WTC11 (cell line): ENCODE results near the gene LARGE1. TPM values are rescaled to one million over a fixed set of nuclear protein-coding genes. Genes with fewer than 3 reads are reported as not detected.

Experiments
- ATAC-seq: fragments of 200-7000 bp; cut with Tn5 transposase; 2 replicates; pipeline ENCODE4 v1.10.0; 2021; ENCODE audit warnings: mild to moderate bottlenecking, moderate library complexity
- CTCF ChIA-PET: fragments of 300-600 bp; sonication (Branson Sonifier 250); formaldehyde crosslinking; loops from one replicate; lab custom pipeline; 2021; ENCODE audit warnings: antibody characterized with exemption; lab: Charles Lee
- POLR2A ChIA-PET: fragments of 350-600 bp; sonication (Branson Sonifier 250); formaldehyde crosslinking; loops from one replicate; lab custom pipeline; 2021; ENCODE audit warnings: antibody characterized with exemption; lab: Charles Lee
- DNase-seq: peaks from one replicate; pipeline ENCODE4 v3.0.0; 2021; ENCODE audit warnings: low spot score
- H3K27ac Mint-ChIP-seq: 2 replicates; pipeline ENCODE4 v1.8.0; 2021; ENCODE audit warnings: mixed read lengths
- H3K27me3 Mint-ChIP-seq: 2 replicates; pipeline ENCODE4 v1.8.0; 2021; ENCODE audit warnings: low read depth, mild to moderate bottlenecking, moderate library complexity, mixed read lengths
- H3K36me3 Mint-ChIP-seq: 2 replicates; pipeline ENCODE4 v1.8.0; 2021; ENCODE audit warnings: mixed read lengths
- H3K4me1 Mint-ChIP-seq: 2 replicates; pipeline ENCODE4 v1.8.0; 2022; ENCODE audit warnings: mixed read lengths
- H3K4me3 Mint-ChIP-seq: 2 replicates; pipeline ENCODE4 v1.8.0; 2021; ENCODE audit warnings: mild to moderate bottlenecking, moderate library complexity, mixed read lengths
- H3K9me3 Mint-ChIP-seq: 2 replicates; pipeline ENCODE4 v1.8.0; 2021; ENCODE audit warnings: mixed read lengths
- ATF1 ChIP-seq: sonication (generic); formaldehyde crosslinking; IDR thresholded peaks from 2 replicates; pipeline ENCODE4 v1.8.1; 2023; ENCODE audit warnings: mild to moderate bottlenecking, moderate library complexity, missing genetic modification reagents
- ATF3 ChIP-seq: sonication (generic); formaldehyde crosslinking; conservative IDR thresholded peaks from 2 replicates; pipeline ENCODE4 v1.8.1; 2022; ENCODE audit warnings: mild to moderate bottlenecking, missing genetic modification reagents
- ELF4 ChIP-seq: sonication (generic); formaldehyde crosslinking; IDR thresholded peaks from 2 replicates; pipeline ENCODE4 v1.8.1; 2022; ENCODE audit warnings: low read depth, mild to moderate bottlenecking, moderate library complexity, missing genetic modification reagents
- GRHL2 ChIP-seq: fragments of 250-450 bp; sonication (Bioruptor Pico); IDR thresholded peaks from 2 replicates; pipeline ENCODE4 v1.8.0; 2022; ENCODE audit warnings: mild to moderate bottlenecking, moderate library complexity; ENCODE audit not compliant: insufficient replicate concordance, severe bottlenecking
- GTF2I ChIP-seq: fragments of 250-450 bp; sonication (Bioruptor Pico); conservative IDR thresholded peaks from 2 replicates; pipeline ENCODE4 v1.4.0; 2021; ENCODE audit warnings: mild to moderate bottlenecking
- JAZF1 ChIP-seq: fragments of 250-450 bp; sonication (Bioruptor Pico); IDR thresholded peaks from 2 replicates; pipeline ENCODE4 v1.9.0; 2021; ENCODE audit warnings: moderate library complexity, mild to moderate bottlenecking, inconsistent platforms
- KAT7 ChIP-seq: sonication (generic); formaldehyde crosslinking; IDR thresholded peaks from 2 replicates; pipeline ENCODE4 v1.8.1; 2023; ENCODE audit warnings: missing genetic modification reagents, mild to moderate bottlenecking, borderline replicate concordance
- NFYB ChIP-seq: sonication (generic); formaldehyde crosslinking; conservative IDR thresholded peaks from 2 replicates; pipeline ENCODE4 v1.8.0; 2022; ENCODE audit warnings: low read depth, missing genetic modification reagents
- ZBTB21 ChIP-seq: sonication (generic); formaldehyde crosslinking; IDR thresholded peaks from 2 replicates; pipeline ENCODE4 v1.8.1; 2023; ENCODE audit warnings: mild to moderate bottlenecking, missing genetic modification reagents, borderline replicate concordance
- ZNF263 ChIP-seq: sonication (generic); formaldehyde crosslinking; IDR thresholded peaks from 2 replicates; pipeline ENCODE4 v1.8.1; 2022; ENCODE audit warnings: low read depth, mild to moderate bottlenecking, moderate library complexity, missing genetic modification reagents
- ZNF317 ChIP-seq: sonication (generic); formaldehyde crosslinking; IDR thresholded peaks from 2 replicates; pipeline ENCODE4 v1.8.1; 2023; ENCODE audit warnings: low read depth, mild to moderate bottlenecking, moderate library complexity, missing genetic modification reagents, borderline replicate concordance
- ZNF396 ChIP-seq: fragments of 250-450 bp; sonication (Bioruptor Pico); IDR thresholded peaks from 2 replicates; pipeline ENCODE4 v1.8.0; 2021; ENCODE audit warnings: mild to moderate bottlenecking, moderate library complexity, borderline replicate concordance
- ZNF416 ChIP-seq: fragments of 250-450 bp; sonication (Bioruptor Pico); IDR thresholded peaks from 2 replicates; pipeline ENCODE4 v1.9.0; 2021; ENCODE audit warnings: mild to moderate bottlenecking, inconsistent platforms
- total RNA-seq: library from RNA; stranded (reverse); gene quantifications from 3 replicates; pipeline ENCODE4 v1.2.3, GENCODE V29; 2021
- TF ChIP-seq, protein P1 (sequence below): sonication (generic); formaldehyde crosslinking; IDR thresholded peaks from 2 replicates; pipeline ENCODE4 v1.8.1; 2022; ENCODE audit warnings: low read depth, missing genetic modification reagents, borderline replicate concordance
- TF ChIP-seq, protein P2 (sequence below): sonication (generic); formaldehyde crosslinking; IDR thresholded peaks from 2 replicates; pipeline ENCODE4 v1.8.1; 2022; ENCODE audit warnings: low read depth, mild to moderate bottlenecking, moderate library complexity, missing genetic modification reagents, borderline replicate concordance
- TF ChIP-seq, protein P3 (sequence below): sonication (generic); formaldehyde crosslinking; IDR thresholded peaks from 2 replicates; pipeline ENCODE4 v1.8.0; 2022; ENCODE audit warnings: missing genetic modification reagents
- TF ChIP-seq, protein P4 (sequence below): sonication (generic); formaldehyde crosslinking; IDR thresholded peaks from 2 replicates; pipeline ENCODE4 v1.8.1; 2022; ENCODE audit warnings: mild to moderate bottlenecking, missing genetic modification reagents, moderate library complexity, borderline replicate concordance
- TF ChIP-seq, protein P5 (sequence below): sonication (generic); formaldehyde crosslinking; IDR thresholded peaks from 2 replicates; pipeline ENCODE4 v1.8.1; 2023; ENCODE audit warnings: mild to moderate bottlenecking, missing genetic modification reagents
- TF ChIP-seq, protein P6 (sequence below): sonication (generic); formaldehyde crosslinking; IDR thresholded peaks from 2 replicates; pipeline ENCODE4 v1.8.1; 2023; ENCODE audit warnings: mild to moderate bottlenecking, missing genetic modification reagents, borderline replicate concordance

The LARGE1 gene
- total RNA-seq, 1 experiment from 2014 or later: 72.6 TPM

DNA sequence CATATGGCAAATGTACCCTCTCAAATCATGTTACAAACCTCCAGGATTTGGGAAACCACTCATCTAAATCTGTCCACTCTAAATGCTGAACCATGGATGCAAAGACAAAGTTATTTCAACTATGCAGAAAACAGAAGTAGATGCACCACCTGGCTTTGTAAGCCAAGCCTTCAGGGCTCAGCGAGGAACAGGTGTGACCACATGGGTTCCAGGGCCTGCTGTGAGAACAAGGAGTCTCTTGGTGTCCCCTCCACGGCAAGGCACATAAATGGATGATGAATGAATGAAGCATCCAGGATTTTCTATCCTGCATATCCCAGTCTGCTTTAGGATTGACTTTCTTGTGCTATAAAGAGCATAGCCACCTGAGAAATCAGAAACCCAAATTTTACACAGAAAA is 284.5 kb downstream of the LARGE1 start (continued):
- TF ChIP-seq, protein P1, sequence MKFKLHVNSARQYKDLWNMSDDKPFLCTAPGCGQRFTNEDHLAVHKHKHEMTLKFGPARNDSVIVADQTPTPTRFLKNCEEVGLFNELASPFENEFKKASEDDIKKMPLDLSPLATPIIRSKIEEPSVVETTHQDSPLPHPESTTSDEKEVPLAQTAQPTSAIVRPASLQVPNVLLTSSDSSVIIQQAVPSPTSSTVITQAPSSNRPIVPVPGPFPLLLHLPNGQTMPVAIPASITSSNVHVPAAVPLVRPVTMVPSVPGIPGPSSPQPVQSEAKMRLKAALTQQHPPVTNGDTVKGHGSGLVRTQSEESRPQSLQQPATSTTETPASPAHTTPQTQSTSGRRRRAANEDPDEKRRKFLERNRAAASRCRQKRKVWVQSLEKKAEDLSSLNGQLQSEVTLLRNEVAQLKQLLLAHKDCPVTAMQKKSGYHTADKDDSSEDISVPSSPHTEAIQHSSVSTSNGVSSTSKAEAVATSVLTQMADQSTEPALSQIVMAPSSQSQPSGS (CRISPR knock-in tag): no peak

- Mint-ChIP-seq H3K27ac (no peak overlapping the region), H3K4me1 (peaks cover 3% of the 10 kb centered on the region; the same call in 1 of the 2 replicates), H3K27me3 (no peaks in the 10 kb centered on the region), H3K4me3 (no peak overlapping the region), H3K36me3 (no peaks in the 10 kb centered on the region), H3K9me3 (peaks cover under 1% of the 10 kb centered on the region)
- DNase-seq: no peak
- TF ChIP-seq ELF4 (CRISPR knock-in tag): no peak
- TF ChIP-seq NFYB (CRISPR knock-in tag): no peak
- TF ChIP-seq, protein P2, sequence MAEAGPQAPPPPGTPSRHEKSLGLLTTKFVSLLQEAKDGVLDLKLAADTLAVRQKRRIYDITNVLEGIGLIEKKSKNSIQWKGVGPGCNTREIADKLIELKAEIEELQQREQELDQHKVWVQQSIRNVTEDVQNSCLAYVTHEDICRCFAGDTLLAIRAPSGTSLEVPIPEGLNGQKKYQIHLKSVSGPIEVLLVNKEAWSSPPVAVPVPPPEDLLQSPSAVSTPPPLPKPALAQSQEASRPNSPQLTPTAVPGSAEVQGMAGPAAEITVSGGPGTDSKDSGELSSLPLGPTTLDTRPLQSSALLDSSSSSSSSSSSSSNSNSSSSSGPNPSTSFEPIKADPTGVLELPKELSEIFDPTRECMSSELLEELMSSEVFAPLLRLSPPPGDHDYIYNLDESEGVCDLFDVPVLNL: no peak
- TF ChIP-seq, protein P3, sequence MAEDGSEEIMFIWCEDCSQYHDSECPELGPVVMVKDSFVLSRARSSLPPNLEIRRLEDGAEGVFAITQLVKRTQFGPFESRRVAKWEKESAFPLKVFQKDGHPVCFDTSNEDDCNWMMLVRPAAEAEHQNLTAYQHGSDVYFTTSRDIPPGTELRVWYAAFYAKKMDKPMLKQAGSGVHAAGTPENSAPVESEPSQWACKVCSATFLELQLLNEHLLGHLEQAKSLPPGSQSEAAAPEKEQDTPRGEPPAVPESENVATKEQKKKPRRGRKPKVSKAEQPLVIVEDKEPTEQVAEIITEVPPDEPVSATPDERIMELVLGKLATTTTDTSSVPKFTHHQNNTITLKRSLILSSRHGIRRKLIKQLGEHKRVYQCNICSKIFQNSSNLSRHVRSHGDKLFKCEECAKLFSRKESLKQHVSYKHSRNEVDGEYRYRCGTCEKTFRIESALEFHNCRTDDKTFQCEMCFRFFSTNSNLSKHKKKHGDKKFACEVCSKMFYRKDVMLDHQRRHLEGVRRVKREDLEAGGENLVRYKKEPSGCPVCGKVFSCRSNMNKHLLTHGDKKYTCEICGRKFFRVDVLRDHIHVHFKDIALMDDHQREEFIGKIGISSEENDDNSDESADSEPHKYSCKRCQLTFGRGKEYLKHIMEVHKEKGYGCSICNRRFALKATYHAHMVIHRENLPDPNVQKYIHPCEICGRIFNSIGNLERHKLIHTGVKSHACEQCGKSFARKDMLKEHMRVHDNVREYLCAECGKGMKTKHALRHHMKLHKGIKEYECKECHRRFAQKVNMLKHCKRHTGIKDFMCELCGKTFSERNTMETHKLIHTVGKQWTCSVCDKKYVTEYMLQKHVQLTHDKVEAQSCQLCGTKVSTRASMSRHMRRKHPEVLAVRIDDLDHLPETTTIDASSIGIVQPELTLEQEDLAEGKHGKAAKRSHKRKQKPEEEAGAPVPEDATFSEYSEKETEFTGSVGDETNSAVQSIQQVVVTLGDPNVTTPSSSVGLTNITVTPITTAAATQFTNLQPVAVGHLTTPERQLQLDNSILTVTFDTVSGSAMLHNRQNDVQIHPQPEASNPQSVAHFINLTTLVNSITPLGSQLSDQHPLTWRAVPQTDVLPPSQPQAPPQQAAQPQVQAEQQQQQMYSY: no peak
- TF ChIP-seq KAT7 (CRISPR knock-in tag): no peak
- no peak for TF ChIP-seq ZNF317 (CRISPR knock-in tag)
- TF ChIP-seq, protein P4, sequence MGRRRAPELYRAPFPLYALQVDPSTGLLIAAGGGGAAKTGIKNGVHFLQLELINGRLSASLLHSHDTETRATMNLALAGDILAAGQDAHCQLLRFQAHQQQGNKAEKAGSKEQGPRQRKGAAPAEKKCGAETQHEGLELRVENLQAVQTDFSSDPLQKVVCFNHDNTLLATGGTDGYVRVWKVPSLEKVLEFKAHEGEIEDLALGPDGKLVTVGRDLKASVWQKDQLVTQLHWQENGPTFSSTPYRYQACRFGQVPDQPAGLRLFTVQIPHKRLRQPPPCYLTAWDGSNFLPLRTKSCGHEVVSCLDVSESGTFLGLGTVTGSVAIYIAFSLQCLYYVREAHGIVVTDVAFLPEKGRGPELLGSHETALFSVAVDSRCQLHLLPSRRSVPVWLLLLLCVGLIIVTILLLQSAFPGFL (CRISPR knock-in tag): no peak
- no peak for ATAC-seq
- CTCF ChIA-PET: no interaction called here
- POLR2A ChIA-PET: no interaction called here
These were observed 288.5 kb downstream of the LARGE1 start for GRCh38 chr22:33631777-33632176.

DNA sequence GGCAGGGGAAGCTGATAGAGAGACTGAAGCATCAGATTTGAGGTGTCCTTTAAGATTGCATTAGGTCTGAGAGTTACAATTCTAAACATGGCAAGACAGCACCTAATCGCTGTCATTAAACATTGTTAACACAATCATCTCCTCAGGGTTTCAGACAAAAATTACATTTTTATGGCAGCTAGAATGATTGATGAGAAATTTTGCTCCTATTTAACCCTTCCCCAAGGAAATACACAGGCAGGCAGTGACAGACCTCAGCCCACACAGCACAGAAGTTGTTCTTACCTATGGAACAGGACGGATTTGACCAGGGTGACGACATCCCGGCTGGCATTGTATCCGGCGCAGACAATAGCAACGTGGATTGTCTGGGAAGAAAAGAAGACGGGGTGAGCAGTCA is 294.3 kb downstream of the LARGE1 start:
- ChIA-PET CTCF (no interaction called here), POLR2A (no interaction called here)
- H3K9me3 Mint-ChIP-seq: no peaks in the 10 kb centered on the region
- ATAC-seq: no peak
- no peaks in the 10 kb centered on the region for H3K27me3 Mint-ChIP-seq
- H3K4me1 Mint-ChIP-seq: no peaks in the 10 kb centered on the region
- H3K4me3 Mint-ChIP-seq: no peak overlapping the region
- no peak overlapping the region for H3K27ac Mint-ChIP-seq
- no peak for DNase-seq
- H3K36me3 Mint-ChIP-seq: peaks cover 16% of the 10 kb centered on the region; the same call in 1 of the 2 replicates
- TF ChIP-seq ZNF396 (CRISPR knock-in tag) (no peak), ZBTB21 (CRISPR knock-in tag) (no peak), ZNF416 (no peak), GTF2I (no peak), ATF1 (no peak), GRHL2 (CRISPR knock-in tag) (no peak), ZNF263 (CRISPR knock-in tag) (no peak), ATF3 (CRISPR knock-in tag) (no peak), JAZF1 (no peak)
- TF ChIP-seq, protein P5, sequence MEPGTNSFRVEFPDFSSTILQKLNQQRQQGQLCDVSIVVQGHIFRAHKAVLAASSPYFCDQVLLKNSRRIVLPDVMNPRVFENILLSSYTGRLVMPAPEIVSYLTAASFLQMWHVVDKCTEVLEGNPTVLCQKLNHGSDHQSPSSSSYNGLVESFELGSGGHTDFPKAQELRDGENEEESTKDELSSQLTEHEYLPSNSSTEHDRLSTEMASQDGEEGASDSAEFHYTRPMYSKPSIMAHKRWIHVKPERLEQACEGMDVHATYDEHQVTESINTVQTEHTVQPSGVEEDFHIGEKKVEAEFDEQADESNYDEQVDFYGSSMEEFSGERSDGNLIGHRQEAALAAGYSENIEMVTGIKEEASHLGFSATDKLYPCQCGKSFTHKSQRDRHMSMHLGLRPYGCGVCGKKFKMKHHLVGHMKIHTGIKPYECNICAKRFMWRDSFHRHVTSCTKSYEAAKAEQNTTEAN (CRISPR knock-in tag): no peak
- TF ChIP-seq, protein P6, sequence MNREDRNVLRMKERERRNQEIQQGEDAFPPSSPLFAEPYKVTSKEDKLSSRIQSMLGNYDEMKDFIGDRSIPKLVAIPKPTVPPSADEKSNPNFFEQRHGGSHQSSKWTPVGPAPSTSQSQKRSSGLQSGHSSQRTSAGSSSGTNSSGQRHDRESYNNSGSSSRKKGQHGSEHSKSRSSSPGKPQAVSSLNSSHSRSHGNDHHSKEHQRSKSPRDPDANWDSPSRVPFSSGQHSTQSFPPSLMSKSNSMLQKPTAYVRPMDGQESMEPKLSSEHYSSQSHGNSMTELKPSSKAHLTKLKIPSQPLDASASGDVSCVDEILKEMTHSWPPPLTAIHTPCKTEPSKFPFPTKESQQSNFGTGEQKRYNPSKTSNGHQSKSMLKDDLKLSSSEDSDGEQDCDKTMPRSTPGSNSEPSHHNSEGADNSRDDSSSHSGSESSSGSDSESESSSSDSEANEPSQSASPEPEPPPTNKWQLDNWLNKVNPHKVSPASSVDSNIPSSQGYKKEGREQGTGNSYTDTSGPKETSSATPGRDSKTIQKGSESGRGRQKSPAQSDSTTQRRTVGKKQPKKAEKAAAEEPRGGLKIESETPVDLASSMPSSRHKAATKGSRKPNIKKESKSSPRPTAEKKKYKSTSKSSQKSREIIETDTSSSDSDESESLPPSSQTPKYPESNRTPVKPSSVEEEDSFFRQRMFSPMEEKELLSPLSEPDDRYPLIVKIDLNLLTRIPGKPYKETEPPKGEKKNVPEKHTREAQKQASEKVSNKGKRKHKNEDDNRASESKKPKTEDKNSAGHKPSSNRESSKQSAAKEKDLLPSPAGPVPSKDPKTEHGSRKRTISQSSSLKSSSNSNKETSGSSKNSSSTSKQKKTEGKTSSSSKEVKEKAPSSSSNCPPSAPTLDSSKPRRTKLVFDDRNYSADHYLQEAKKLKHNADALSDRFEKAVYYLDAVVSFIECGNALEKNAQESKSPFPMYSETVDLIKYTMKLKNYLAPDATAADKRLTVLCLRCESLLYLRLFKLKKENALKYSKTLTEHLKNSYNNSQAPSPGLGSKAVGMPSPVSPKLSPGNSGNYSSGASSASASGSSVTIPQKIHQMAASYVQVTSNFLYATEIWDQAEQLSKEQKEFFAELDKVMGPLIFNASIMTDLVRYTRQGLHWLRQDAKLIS (CRISPR knock-in tag): no peak
